Transverse colon (tissue), 4 donors: Measurements from ENCODE around the gene ZSCAN5A. TPM values are rescaled to one million over a fixed set of nuclear protein-coding genes. Genes with fewer than 3 reads are reported as not detected.

Experiments used
- DNase-seq: peaks from one replicate; pipeline ENCODE4 v3.0.0-alpha.2; 2019
- H3K27ac ChIP-seq, 4 donors: fragments of 200-600 bp; sonication (generic); 2 replicates each; pipeline ENCODE4 v1.5.1; 2016 to 2018; ENCODE audit warnings: inconsistent platforms in 4 of 4
- H3K27me3 ChIP-seq: fragments of 200-600 bp; sonication (generic); 2 replicates; pipeline ENCODE4 v1.5.1; 2017; ENCODE audit warnings: inconsistent platforms
- H3K36me3 ChIP-seq, 4 donors: fragments of 200-600 bp; sonication (generic); 2 replicates each; pipeline ENCODE4 v1.5.1; 2017 to 2019; ENCODE audit warnings: inconsistent platforms in 4 of 4
- H3K4me1 ChIP-seq, 4 donors: fragments of 200-600 bp; sonication (generic); 2 replicates each; pipeline ENCODE4 v1.5.1; 2017 to 2020; ENCODE audit warnings: inconsistent platforms in 4 of 4
- H3K4me3 ChIP-seq, 4 donors: fragments of 200-600 bp; sonication (generic); 1 replicate in 1 of 4; 2 replicates in 3 of 4; pipeline versions ENCODE4 v1.5.1 to v1.6.1; 2017 to 2019; ENCODE audit warnings: inconsistent platforms in 4 of 4
- H3K9me3 ChIP-seq, 2 donors: fragments of 200-600 bp; sonication (generic); 2 replicates each; pipeline ENCODE4 v1.5.1; 2017 to 2019; ENCODE audit warnings: inconsistent platforms in 2 of 2
- CTCF ChIP-seq, 5 experiments: fragments of 200-600 bp in 3 of 5; fragments of 450-650 bp in 2 of 5; sonication (generic) in 3 of 5; IDR thresholded peaks; 1 replicate in 2 of 5; 2 replicates in 3 of 5; pipeline ENCODE4 v1.5.1; 2016 to 2017; ENCODE audit warnings: antibody characterized with exemption in 5 of 5, inconsistent platforms in 3 of 5, mild to moderate bottlenecking in 2 of 5, moderate library complexity in 1 of 5
- EP300 ChIP-seq: sonication (generic); formaldehyde crosslinking; IDR thresholded peaks from one replicate; pipeline ENCODE4 v1.6.1; 2017; ENCODE audit warnings: antibody characterized with exemption, low read depth
- POLR2A ChIP-seq: fragments of 450-650 bp; IDR thresholded peaks from one replicate; pipeline ENCODE4 v1.6.1; 2016; ENCODE audit warnings: antibody characterized with exemption, mild to moderate bottlenecking, moderate library complexity
- POLR2AphosphoS5 ChIP-seq, 3 donors: sonication (generic); formaldehyde crosslinking; IDR thresholded peaks; one replicate each; pipeline ENCODE4 v1.6.1; 2016; ENCODE audit warnings: antibody characterized with exemption in 3 of 3
- WGBS, 2 donors: methylation state at CpG; one replicate each; pipeline ENCODE4 v1.1.5; 2018; ENCODE audit warnings: low coverage in 1 of 2; 5-methylcytosine and 5-hydroxymethylcytosine counted together
- in situ Hi-C, 4 donors: fragments of 200-750 bp; cut with MboI; loops; one replicate each; pipeline versions ENCODE4 v1.15.0 to v1.15.1; 2017; ENCODE audit warnings: low sequenced_read_pairs in 3 of 4, low pct_ligation_motif_present in 1 of 4, low pct_unique_long_range_greater_than_20kb in 1 of 4
- intact Hi-C: fragments of 100-400 bp; cut with DNase I; formaldehyde crosslinking; loops from one replicate; pipeline ENCODE4 v1.15.1; 2023; ENCODE audit warnings: low total_unique reads
- total RNA-seq, 4 donors: library from RNA; depleted of rRNA; stranded (reverse); fragments of >200 nt; gene quantifications; one replicate each; pipeline ENCODE4 v1.1.0, GENCODE V29; 2016

ZSCAN5A gene
- total RNA-seq, 4 donors from 2014 or later, result 8.2 to 15.2 (median 12.6) TPM

GRCh38 chr19:56312787-56313657 lies 1.6 kb downstream of the ZSCAN5A start:
- in situ Hi-C loops (loop anchor here in 1 of 4 donors (25.0 kb wide), 1 partner anchor 226 kb away; no protein-coding TSS in a partner anchor), intact Hi-C loops (no loop called here)
- no peak for TF ChIP-seq POLR2AphosphoS5 (IDR thresholded peaks at IDR 0.05)
- TF ChIP-seq CTCF (IDR thresholded peaks at IDR 0.05), result no peak
- TF ChIP-seq EP300, result no peak
- TF ChIP-seq POLR2A, result no peak
- peak overlapping the region in 3 of 4 donors; percentile 93 to 97 (median 94) for H3K27ac ChIP-seq
- no peak for DNase-seq
- peaks cover 0 to 23% (median 9%) of the 10 kb centered on the region in 4 donors for H3K4me1 ChIP-seq
- no peaks in the 10 kb centered on the region for H3K36me3 ChIP-seq
- no peaks in the 10 kb centered on the region for H3K9me3 ChIP-seq
- H3K4me3 ChIP-seq, result no peak overlapping the region
- WGBS, 2 donors, result 74 to 80% methylated on average over 7 to 10 of the region's 10 CpGs
- H3K27me3 ChIP-seq, result no peaks in the 10 kb centered on the region

GRCh38 chr19:56312342-56312741 lies 2.3 kb downstream of the ZSCAN5A start:
- no peak for TF ChIP-seq CTCF (IDR thresholded peaks at IDR 0.05)
- no peak for TF ChIP-seq EP300
- TF ChIP-seq POLR2AphosphoS5 (IDR thresholded peaks at IDR 0.05), result no peak
- no peak for TF ChIP-seq POLR2A
- DNase-seq, result no peak
- 71 to 84% methylated on average over 4 of the region's 4 CpGs for WGBS, 2 donors
- H3K27ac ChIP-seq, result no peak overlapping the region
- no peak overlapping the region for H3K4me3 ChIP-seq
- in situ Hi-C loops (loop anchor here in 1 of 4 donors (25.0 kb wide), 1 partner anchor 225 kb away; no protein-coding TSS in a partner anchor), intact Hi-C loops (no loop called here)
- H3K9me3 ChIP-seq, result no peaks in the 10 kb centered on the region
- H3K36me3 ChIP-seq, result no peaks in the 10 kb centered on the region
- no peaks in the 10 kb centered on the region for H3K27me3 ChIP-seq
- peaks cover 0 to 23% (median 9%) of the 10 kb centered on the region in 4 donors for H3K4me1 ChIP-seq

GRCh38 chr19:56310462-56310861 lies 4.2 kb downstream of the ZSCAN5A start:
- 77% methylated on average over 8 of the region's 8 CpGs; no CpG with 5 or more reads in 1 of the 2 donors for WGBS, 2 donors
- no peaks in the 10 kb centered on the region for H3K9me3 ChIP-seq
- no peak overlapping the region for H3K4me3 ChIP-seq
- intact Hi-C loops (no loop called here), in situ Hi-C loops (loop anchor here in 1 of 4 donors (25.0 kb wide), 1 partner anchor 223 kb away; no protein-coding TSS in a partner anchor)
- no peak for TF ChIP-seq POLR2AphosphoS5 (IDR thresholded peaks at IDR 0.05)
- H3K27me3 ChIP-seq, result no peaks in the 10 kb centered on the region
- peaks cover 0 to 16% (median 5%) of the 10 kb centered on the region in 4 donors for H3K4me1 ChIP-seq
- DNase-seq, result no peak
- H3K27ac ChIP-seq, result no peak overlapping the region
- H3K36me3 ChIP-seq, result no peaks in the 10 kb centered on the region

- in situ Hi-C loops, result loop anchor here in 1 of 4 donors (25.0 kb wide), 1 partner anchor 222 kb away; no protein-coding TSS in a partner anchor
Observed at GRCh38 chr19:56309511-56310185, 5.0 kb downstream of the ZSCAN5A start.

More at GRCh38 chr19:56309511-56310185, 5.0 kb downstream of the ZSCAN5A start:
- Histone ChIP-seq H3K4me3 (no peak overlapping the region), H3K9me3 (no peaks in the 10 kb centered on the region), H3K4me1 (peaks cover 0 to 15% (median 4%) of the 10 kb centered on the region in 4 donors), H3K27ac (no peak overlapping the region), H3K36me3 (no peaks in the 10 kb centered on the region), H3K27me3 (no peaks in the 10 kb centered on the region)
- TF ChIP-seq POLR2A (no peak), POLR2AphosphoS5 (IDR thresholded peaks at IDR 0.05) (no peak), EP300 (no peak), CTCF (IDR thresholded peaks at IDR 0.05) (peak; percentile 48 to 62 (median 54))
- intact Hi-C loops, result no loop called here
- DNase-seq, result peak; percentile 51
- WGBS, 2 donors, result 83 to 100% methylated on average over 2 to 11 of the region's 11 CpGs
